Measurements from ENCODE around the gene DLG2.
"Not testable (repeated sequence)": the region's sequence is repeated elsewhere in the genome, so short reads cannot be mapped to it uniquely, and the experiment has no call there.

Gene DLG2

DNA sequence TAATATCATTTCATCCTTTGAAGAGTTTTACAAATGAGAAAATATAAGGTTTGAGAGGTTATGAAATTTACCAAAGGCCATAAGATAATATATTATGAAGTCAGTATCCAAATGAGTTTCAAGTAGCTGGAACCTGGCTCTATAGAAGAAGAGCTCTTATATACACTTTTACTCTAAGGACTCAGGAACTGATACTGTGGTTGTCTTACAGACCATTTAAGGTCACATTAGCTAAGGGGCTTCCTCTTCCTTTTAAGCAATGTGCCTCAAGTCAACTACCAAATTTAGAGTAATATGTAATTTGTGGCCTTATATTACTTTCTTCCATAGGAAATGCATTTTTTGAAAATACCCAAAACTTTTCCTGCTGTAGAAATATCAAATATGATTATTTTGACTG is 369.3 kb downstream of the DLG2 start:
- no peak overlapping the region for H3K27ac ChIP-seq

DNA sequence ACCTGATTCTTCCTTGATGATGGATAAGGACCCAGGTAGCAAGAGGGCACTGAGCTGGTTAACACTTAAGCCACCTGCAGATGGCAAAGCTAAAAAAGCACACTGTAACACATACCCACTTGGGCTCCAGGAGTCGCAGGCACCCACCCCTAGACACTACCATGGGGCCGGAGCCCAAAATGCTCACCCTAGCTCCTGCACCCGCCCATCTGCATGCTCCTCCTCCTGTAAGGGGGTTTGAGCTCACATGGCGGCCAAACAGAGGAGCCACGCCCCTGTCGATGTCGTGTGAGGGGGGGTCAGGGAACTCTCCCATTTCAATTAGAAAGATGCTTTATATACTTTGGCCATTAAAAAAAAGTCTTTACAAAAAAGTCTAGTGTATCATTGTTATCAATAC is 370.7 kb downstream of the DLG2 start:
- H3K27ac ChIP-seq, result no peak overlapping the region
- TF ChIP-seq, protein P1, sequence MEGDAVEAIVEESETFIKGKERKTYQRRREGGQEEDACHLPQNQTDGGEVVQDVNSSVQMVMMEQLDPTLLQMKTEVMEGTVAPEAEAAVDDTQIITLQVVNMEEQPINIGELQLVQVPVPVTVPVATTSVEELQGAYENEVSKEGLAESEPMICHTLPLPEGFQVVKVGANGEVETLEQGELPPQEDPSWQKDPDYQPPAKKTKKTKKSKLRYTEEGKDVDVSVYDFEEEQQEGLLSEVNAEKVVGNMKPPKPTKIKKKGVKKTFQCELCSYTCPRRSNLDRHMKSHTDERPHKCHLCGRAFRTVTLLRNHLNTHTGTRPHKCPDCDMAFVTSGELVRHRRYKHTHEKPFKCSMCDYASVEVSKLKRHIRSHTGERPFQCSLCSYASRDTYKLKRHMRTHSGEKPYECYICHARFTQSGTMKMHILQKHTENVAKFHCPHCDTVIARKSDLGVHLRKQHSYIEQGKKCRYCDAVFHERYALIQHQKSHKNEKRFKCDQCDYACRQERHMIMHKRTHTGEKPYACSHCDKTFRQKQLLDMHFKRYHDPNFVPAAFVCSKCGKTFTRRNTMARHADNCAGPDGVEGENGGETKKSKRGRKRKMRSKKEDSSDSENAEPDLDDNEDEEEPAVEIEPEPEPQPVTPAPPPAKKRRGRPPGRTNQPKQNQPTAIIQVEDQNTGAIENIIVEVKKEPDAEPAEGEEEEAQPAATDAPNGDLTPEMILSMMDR (IDR thresholded peaks at IDR 0.05), result no peak
- TF ChIP-seq ZFX (IDR thresholded peaks at IDR 0.05; ENCODE audit: borderline replicate concordance), result no peak

More for the DNA sequence above, 369.3 kb downstream of the DLG2 start:
- TF ChIP-seq, protein P1 (IDR thresholded peaks at IDR 0.05), result no peak
- TF ChIP-seq ZFX (IDR thresholded peaks at IDR 0.05; ENCODE audit: borderline replicate concordance), result no peak

DNA sequence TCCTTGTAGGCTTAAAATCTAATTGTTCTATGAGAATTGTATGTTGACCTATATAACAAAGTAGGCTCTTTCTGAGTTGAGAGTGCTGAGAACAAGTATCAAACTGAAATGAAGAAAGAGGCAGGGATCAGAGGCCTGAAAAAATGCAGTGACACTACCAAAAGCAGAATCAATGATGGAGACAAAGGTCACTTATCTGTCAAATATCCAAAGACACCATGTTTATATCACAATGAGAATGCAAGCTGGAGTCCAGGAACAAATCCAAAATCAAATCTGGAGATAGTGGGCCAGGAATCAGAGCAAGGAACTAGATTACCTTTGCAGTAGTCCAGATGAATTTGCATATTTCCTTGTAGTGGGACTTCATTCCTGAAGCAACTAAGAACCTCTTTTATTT is 377.7 kb downstream of the DLG2 start:
- H3K27ac ChIP-seq, result no peak overlapping the region
- TF ChIP-seq ZFX (IDR thresholded peaks at IDR 0.05; ENCODE audit: borderline replicate concordance), result no peak
- TF ChIP-seq, protein P1 (IDR thresholded peaks at IDR 0.05), result no peak

DNA sequence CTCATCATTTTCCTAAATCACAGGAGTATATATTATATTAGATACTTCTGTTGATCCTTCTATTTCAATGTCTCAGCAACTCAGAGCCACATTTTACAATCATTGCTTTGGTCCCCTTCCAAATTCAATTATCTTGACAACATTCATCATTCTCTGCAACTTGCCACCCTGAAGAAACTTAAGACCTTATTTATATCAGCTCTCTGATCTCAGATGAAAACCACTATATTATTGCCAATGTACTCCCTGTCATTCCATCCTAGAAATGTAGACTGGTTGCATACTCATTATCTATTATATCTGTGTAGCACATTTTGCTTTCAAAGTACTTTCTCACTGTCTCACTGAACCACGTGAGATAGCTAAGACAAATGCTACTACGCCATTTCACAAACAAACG is 379.3 kb downstream of the DLG2 start:
- TF ChIP-seq, protein P1 (IDR thresholded peaks at IDR 0.05), result no peak
- no peak for TF ChIP-seq ZFX (IDR thresholded peaks at IDR 0.05; ENCODE audit: borderline replicate concordance)
- H3K27ac ChIP-seq, result no peak overlapping the region

DNA sequence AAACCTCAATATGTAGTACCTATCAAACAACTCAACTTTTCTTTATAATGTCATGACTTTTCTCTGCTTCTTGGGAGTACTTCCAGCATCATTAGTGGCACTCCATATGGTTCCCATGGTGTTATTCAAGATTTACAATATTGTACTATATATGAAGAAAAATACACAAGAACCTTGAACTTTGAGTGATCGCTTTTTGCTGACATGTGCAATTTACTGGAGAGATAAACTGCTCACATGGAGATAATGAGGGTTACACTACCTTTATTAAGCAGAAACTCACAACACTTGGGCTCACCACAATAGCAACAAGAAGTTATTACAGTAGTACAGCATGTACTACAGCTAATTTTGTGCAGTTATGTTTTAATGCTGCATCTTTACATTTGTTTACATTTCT is 388.2 kb downstream of the DLG2 start:
- no peak overlapping the region for H3K27ac ChIP-seq
- no peak for TF ChIP-seq ZFX (IDR thresholded peaks at IDR 0.05; ENCODE audit: borderline replicate concordance)
- TF ChIP-seq, protein P1 (IDR thresholded peaks at IDR 0.05), result no peak

DNA sequence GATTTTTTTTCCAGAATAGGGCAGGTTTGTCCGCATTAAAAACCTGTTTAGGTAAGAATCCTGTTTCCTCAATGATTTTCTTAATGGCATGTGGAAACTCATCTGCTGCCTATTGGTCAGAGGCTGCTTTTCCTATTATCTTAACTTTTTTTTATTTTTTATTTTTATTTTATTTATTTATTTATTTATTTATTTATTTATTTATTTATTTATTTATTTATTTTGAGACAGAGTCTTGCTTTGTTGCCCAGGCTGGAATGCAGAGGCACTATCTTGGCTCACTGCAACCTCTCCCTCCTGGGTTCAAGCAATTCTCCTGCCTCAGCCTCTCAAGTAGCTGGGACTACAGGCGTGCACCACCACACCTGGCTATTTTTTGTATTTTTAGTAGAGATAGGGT is 389.1 kb downstream of the DLG2 start:
- not testable (repeated sequence) for H3K27ac ChIP-seq

DNA sequence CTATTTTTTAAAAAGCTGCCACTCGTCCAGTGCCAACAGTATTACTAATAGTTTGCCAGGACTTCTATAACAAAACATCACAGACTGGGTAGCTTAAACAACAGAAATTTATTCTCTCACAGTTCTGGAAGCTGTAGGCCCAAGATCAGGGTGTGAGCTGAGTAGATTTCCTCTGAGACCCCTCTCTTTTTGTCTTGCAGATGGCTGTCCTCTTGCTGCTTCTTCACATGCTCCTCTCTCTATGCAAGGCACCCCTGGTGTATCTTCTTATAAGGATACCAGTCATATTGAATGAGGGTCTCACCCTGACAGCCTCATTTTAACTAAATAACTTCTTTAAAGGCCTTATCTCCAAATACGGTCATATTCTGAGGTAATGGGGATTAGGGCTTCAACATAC is 390.9 kb downstream of the DLG2 start:
- TF ChIP-seq, protein P1 (IDR thresholded peaks at IDR 0.05), result no peak
- no peak for TF ChIP-seq ZFX (IDR thresholded peaks at IDR 0.05; ENCODE audit: borderline replicate concordance)
- no peak overlapping the region for H3K27ac ChIP-seq

DNA sequence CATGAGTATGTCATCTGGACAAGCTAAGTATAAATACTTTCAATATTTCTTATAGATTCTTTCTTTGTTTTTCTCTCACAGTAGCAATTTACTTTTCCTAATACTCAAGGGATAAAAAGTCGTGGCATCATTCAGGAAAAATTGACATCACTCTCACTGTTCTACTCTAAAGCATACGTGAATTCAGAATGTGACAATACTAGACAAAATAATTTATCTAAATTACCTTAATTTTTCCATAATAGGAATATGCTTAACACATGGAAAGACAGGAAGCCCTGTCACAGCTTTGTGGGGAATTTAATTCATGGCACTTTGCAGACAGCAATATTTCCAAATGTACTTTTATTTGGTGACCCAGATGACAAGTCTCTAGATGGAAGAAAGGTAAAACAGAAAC is 394.6 kb downstream of the DLG2 start:
- H3K27ac ChIP-seq, result no peak overlapping the region
- TF ChIP-seq, protein P1 (IDR thresholded peaks at IDR 0.05), result no peak
- no peak for TF ChIP-seq ZFX (IDR thresholded peaks at IDR 0.05; ENCODE audit: borderline replicate concordance)

All from 22Rv1 (cell line).